Frontal cortex (tissue), 4 donors: ENCODE data around the gene PNMA8B. TPM values are rescaled to one million over a fixed set of nuclear protein-coding genes. Genes with fewer than 3 reads are reported as not detected.

Source experiments
- DNase-seq, 2 donors: peaks; one replicate each; pipeline ENCODE4 v3.0.0; 2012; ENCODE audit warnings: low spot score in 2 of 2
- FAIRE-seq: peaks from 2 replicates; lab custom pipeline; 2012; peaks lifted over from hg19 to GRCh38; lab: Jason Lieb, UNC
- total RNA-seq: library from RNA; depleted of rRNA; stranded (reverse); fragments of >200 nt; gene quantifications from one replicate; pipeline ENCODE4 v1.2.3, GENCODE V29; 2014
- donor health status: control.
- donor health status: control.
- donor health status: control.

The PNMA8B gene
- total RNA-seq, 1 donor from 2014 or later = 17.1 TPM

DNA sequence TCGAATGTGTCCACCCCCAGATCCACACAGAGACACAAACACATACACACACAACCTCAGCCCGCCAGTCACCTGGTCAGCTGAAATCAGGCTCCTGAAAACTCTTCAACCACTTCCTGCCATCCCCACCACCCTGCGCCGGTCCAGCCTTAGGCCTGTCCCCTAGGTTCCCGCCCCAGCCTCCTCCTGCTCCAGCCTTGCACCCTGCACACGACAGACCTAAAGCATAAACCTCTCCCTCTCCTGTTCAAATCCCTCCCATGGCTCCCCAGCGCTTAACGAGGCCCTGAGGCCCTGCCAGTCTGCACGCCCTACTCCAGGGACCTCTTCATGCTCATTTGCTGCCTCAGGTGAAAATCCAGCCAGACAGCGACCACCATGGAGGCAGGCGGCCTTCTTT is 7.1 kb downstream of the PNMA8B start:
- no peak for DNase-seq
- FAIRE-seq = no peak

- DNase-seq (peak; percentile 80 to 84), FAIRE-seq (no peak)
These were observed 7.7 kb downstream of the PNMA8B start for GRCh38 chr19:46487802-46488445.

DNA sequence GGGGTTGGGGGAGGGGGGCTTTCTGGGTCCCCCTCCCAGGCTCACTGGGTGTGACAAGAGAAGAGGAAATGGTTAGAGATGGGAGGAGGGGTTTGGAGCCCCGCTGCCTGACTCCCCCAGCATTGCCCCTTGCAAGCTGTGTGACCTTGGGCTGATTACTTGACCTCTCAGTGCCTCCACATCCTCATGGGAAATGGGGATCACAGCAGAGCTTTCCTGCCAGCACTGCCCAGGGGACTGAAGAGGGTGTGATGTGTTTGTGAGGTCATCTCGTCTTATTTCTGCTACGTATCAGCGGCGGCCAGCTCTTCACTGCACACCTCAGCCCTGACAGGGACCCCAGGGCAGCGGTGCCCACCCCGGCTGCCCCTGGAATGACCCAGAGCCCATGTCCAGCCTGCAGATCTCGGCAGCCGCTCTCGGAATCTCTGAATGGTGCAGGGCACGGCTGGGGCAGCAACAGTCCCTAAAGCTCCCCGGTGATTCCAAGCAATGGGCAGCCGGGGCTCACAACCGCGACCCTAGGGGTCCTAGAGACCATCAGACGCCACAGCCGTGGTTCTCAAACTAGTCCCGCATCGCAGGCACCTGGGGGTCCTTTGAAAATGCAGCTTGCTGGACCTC is 8.4 kb downstream of the PNMA8B start:
- no peak for FAIRE-seq

DNA sequence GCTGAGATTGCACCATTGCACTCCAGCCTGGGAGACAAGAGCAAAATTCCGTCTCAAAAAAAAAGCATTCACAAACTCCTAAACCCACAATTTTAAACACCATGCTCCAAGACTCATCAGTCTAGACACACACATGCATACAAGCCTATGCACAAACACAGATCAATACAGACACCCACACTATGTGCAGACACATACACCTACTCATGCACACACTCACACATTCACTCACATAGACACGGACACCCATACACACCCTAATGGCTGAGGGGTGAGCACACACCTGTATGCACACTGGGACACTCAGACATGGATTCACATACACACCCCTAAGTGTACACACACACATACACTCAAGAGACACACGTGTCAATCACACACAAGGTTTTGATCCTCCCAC is 9.3 kb downstream of the PNMA8B start:
- FAIRE-seq (no peak), DNase-seq (no peak)

More for the DNA sequence above, 8.4 kb downstream of the PNMA8B start:
- DNase-seq = no peak

GRCh38 chr19:46484656-46485055 is 11.0 kb downstream of the PNMA8B start:
- no peak for FAIRE-seq

DNA sequence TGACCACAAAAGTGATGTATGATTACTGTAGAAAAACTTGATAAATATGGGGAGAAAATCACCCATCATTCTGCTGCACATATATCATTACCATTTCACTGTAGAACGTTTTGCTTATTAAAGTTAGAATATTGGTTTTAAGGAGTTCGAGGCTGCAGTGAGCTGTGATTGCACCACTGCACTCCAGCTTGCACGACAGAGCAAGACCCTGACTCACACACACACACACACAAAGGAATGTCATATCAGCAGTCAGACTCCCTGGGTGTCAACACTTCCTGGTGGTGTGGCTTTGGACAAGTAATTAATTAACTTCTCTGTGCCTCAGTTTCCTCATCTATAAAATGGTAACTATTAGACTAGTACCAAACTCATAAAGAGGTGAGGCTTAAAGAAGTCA is 13.0 kb downstream of the PNMA8B start:
- DNase-seq = no peak

More at GRCh38 chr19:46484656-46485055, 11.0 kb downstream of the PNMA8B start:
- no peak for DNase-seq

GRCh38 chr19:46481947-46482346 is 13.7 kb downstream of the PNMA8B start:
- FAIRE-seq (no peak), DNase-seq (no peak)

More for the DNA sequence above, 13.0 kb downstream of the PNMA8B start:
- FAIRE-seq = no peak

DNA sequence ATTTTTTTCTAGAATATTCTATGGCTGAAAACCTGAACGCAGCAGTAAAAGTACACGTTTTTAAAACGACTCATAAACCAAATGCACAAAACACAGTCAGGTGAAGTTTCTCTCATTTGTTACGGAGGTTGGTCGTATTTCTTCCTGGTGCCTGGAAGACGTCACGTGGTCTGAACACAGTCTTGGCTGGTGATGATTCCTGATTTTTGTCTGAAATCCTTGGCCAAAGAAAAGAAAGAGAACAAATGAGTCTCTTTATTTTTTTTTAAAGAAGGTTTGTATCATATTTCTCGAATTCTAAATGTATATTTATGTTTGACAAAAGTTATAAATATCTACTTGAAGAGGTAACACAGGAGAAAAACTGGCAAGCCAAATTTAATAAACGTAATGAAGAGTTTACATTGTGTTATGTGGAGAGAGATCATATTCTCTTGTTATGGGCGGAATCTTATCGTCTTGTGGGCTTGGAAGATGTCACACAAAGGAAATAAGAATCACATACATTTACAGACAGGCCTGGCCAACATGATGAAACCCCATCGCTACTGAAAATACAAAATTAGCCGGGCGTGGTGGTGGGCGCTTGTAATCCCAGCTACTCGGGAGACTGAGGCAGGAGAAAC is 14.3 kb downstream of the PNMA8B start:
- no peak for DNase-seq
- no peak for FAIRE-seq

DNA sequence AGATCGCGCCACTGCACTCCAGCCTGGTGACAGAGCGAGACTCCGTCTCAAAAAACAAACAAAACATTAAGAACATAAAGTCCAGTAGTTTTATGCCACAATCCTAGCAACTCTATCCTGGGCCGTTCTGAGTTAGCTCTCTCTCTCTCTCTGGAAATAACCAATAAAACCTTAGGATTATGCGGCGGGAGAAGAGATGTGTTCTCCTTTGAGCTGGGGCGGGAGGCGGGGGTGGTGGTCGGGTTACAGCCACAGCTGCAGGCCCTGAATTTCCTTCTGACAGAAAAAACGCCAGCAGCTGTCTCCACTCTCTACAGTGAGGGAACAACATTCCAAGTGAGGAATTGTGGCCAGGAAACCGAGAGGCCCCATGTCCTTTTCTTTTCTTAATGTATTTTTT is 15.3 kb downstream of the PNMA8B start:
- FAIRE-seq (no peak), DNase-seq (no peak)

- FAIRE-seq = no peak
- DNase-seq = no peak
These were observed 17.2 kb downstream of the PNMA8B start for GRCh38 chr19:46478356-46478986.

DNA sequence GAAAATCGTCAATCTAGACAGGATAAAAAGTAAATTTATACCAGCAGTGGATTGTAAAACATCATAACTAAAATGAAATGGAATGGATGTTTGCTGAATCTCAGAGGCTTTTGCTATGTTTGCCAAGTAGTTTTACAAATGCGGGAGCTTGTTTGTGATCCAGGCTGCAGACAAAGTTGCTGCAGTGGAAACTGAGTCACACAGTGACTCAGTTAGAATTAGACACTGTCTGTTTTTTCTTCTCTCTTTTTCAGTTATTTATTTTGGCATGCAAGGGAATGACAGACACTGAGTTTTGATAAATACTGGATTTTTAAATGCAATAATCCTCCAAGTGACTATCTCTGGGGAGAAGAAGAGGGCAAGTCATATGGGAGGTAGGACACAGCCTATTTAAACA is 19.7 kb downstream of the PNMA8B start:
- FAIRE-seq (no peak), DNase-seq (no peak)

- DNase-seq = no peak
- no peak for FAIRE-seq
These were observed 21.5 kb downstream of the PNMA8B start for GRCh38 chr19:46474211-46474610.

GRCh38 chr19:46472592-46472991 is 23.1 kb downstream of the PNMA8B start:
- DNase-seq = no peak
- FAIRE-seq = no peak

DNA sequence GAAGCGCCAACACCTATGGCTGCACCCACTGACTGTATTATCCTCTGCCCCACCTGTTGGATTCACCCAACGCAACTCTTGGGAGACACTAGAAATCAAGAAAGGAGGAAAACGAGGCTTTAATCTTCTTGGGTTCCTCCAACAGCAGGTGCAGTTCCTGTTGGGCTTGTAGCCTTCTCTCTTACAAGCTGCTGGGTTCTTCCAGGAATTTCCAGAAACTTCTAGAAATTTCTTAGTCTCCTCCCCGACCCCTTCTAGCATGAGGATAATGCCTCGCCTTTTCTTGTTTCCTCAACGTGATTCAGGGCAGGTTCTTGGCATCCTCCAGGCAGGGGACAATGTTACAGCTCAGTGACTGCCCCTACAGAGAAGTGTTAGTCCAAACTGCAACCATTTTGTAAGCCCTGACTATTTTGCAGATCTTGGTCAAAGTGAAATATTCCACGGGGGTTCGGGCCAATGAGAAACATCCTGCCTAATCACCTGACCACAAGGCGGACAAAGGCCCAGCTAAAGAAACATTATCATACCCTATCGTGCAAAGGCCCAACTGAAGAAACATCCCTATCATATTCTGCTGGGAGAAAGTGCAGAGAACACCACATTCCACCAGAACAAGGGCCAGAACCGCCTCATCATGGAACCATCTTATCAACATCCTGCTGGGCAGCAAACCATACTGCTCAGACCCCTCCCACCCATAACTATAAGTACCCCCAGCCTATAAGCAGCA is 23.7 kb downstream of the PNMA8B start:
- DNase-seq (no peak), FAIRE-seq (no peak)

GRCh38 chr19:46471116-46471733 is 24.4 kb downstream of the PNMA8B start, which contains the start of gene PNMA8A:
Gene PNMA8A (minus strand): TSS chr19:46471563. CDS start chr19:46471035, 528 bp downstream.
- FAIRE-seq (no peak), DNase-seq (peak; percentile 74 to 80)

DNA sequence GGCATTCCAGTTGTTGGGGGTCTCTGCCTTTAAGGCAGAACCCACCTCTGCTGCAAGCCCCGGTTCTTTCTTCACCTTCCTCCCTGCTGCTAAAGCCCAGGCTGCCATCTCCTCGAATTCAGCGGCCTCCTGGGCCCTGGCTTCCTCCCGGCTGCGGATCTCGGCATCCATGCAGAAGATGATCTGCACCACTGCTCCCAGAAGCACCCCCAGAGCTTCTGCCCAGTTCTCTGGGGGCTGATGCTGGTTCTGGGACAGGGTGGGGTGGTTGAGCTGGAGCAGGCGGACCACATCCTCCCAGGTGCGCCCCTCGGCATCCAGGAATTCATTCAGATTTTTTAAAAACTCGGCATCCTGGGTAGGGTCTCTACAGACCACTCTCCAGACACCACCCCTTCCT is 25.3 kb downstream of the PNMA8B start:
- DNase-seq (no peak), FAIRE-seq (no peak)

DNA sequence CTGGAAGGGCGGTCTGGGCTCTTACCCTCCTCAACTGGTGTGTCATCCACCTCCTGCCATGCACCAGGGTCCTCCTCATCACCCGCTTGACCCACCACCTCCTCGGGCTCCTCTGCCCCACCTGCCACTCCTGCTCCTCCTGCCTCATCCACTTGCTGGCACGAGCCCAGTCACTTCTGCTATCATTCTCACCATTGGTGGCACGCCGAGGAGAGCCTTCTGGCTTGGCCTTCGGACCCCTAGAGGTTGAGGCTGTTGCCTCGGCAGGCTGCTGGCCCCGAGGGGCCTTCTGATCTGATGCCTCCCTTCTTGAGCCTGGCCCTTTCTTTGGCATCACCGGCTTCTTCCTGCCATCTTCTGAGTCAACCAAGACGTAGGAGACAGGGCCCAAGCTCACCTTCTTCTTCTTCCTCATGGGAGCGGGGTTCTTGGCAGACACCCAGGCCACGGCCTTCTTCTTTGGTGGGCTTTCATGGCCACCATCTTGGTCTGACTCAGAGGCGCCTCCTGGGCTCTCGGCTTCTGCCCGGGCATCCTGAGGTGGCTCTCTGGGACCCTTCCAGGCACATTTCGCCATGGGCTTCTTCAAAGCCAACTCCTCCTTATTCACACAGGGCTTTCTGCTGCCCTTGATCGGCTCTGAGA is 26.0 kb downstream of the PNMA8B start:
- FAIRE-seq = no peak

DNA sequence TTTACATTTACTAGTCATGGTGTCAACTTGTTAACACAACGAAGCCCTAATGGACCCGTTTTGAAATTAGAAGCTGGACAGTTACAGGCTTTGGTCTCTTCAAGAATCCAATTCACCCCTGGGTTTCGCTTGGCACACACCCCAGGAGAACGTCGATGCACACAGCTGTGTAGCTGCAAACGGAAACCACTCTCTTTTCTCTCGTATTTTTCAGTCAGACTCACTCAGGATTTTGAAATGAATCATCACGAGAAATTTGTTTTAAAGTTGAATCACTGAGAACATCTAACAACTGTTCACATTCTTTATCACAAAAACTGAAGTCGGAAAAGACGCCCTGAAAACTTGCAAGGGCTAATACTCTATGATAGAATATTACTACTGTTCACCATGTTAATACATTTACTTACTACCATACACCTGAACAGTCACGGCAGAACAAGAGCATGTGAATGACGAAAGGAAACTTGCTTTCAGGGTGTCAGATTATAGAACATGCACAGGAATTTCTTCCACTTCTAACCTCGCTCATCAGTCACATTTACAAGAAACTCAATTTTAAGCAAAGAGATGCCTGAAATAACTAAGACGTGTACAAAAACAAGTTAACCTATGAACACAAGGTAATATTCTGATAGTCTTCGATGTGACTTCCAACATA is 29.0 kb downstream of the PNMA8B start:
- DNase-seq = no peak
- FAIRE-seq = no peak

More for the DNA sequence above, 26.0 kb downstream of the PNMA8B start:
- no peak for DNase-seq

DNA sequence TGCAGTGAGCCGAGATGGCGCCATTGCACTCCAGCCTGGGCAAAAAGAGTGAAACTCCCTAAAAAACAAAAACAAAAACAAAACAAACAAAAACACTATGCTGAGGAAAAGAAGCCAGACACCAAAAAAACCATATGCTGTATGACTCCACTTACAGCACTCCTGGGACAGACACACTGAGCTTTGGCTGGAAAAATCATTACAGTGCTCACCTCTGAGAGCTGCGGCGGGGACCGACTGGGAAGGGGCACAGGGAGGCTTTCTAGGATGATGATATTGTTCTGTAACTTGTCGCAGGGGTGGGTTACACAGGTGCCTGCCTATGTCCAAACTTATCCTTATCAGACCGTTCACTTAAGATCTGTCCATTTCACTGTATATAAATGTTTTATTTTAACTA is 32.2 kb downstream of the PNMA8B start:
- no peak for DNase-seq
- FAIRE-seq = no peak
